GM12878 (cell line): ENCODE data around the gene TUBD1. TPM values are rescaled to one million over a fixed set of nuclear protein-coding genes. Genes with fewer than 3 reads are reported as not detected.

Experiments
- BACH1 ChIP-seq: fragments of 450-650 bp; IDR thresholded peaks from 2 replicates; pipeline ENCODE4 v1.6.1; 2017; ENCODE audit warnings: mild to moderate bottlenecking, borderline replicate concordance
- BMI1 ChIP-seq: fragments of 450-650 bp; IDR thresholded peaks from 2 replicates; pipeline ENCODE4 v1.6.1; 2016; ENCODE audit warnings: mild to moderate bottlenecking, moderate library complexity, borderline replicate concordance
- CBFB ChIP-seq: IDR thresholded peaks from 2 replicates; pipeline ENCODE4 v1.6.1; 2016; ENCODE audit warnings: antibody characterized with exemption, low read depth
- CBX3 ChIP-seq: fragments of 200-600 bp; sonication (generic); IDR thresholded peaks from 2 replicates; pipeline ENCODE4 v1.6.1; 2016; ENCODE audit warnings: low read depth, borderline replicate concordance
- CBX5 ChIP-seq: sonication (generic); IDR thresholded peaks from 2 replicates; pipeline ENCODE4 v1.6.1; 2016; ENCODE audit warnings: low read depth, moderate library complexity, mild to moderate bottlenecking, inconsistent platforms
- EGR1 ChIP-seq, 2 experiments: IDR thresholded peaks; 1 replicate in 1 of 2; 2 replicates in 1 of 2; pipeline ENCODE4 v1.6.1; 2011 to 2012; ENCODE audit warnings: low read depth in 2 of 2, low read length in 2 of 2, borderline replicate concordance in 1 of 2, mild to moderate bottlenecking in 1 of 2, moderate library complexity in 1 of 2
- IRF4 ChIP-seq: IDR thresholded peaks from 2 replicates; pipeline ENCODE4 v1.6.1; 2011; ENCODE audit warnings: low read depth, low read length
- JUNB ChIP-seq: IDR thresholded peaks from 2 replicates; pipeline ENCODE4 v1.6.1; 2016; ENCODE audit warnings: antibody characterized with exemption, mild to moderate bottlenecking
- JUND ChIP-seq: IDR thresholded peaks from 2 replicates; pipeline ENCODE4 v1.6.1; 2012; ENCODE audit warnings: low read depth, mild to moderate bottlenecking, low read length, improper control_type of control experiment, moderate library complexity
- KLF5 ChIP-seq: fragments of 450-650 bp; IDR thresholded peaks from 2 replicates; pipeline ENCODE4 v1.6.1; 2014; ENCODE audit warnings: mild to moderate bottlenecking; ENCODE audit not compliant: partially characterized antibody
- MEF2A ChIP-seq: IDR thresholded peaks from 2 replicates; pipeline ENCODE4 v1.6.1; 2011; ENCODE audit warnings: low read depth, mild to moderate bottlenecking, low read length, moderate library complexity; ENCODE audit not compliant: insufficient read depth
- MTA3 ChIP-seq: IDR thresholded peaks from 2 replicates; pipeline ENCODE4 v1.6.1; 2012; ENCODE audit warnings: low read length, inconsistent platforms, borderline replicate concordance
- NR2C1 ChIP-seq: fragments of 450-650 bp; IDR thresholded peaks from 2 replicates; pipeline ENCODE4 v1.6.1; 2017; ENCODE audit warnings: antibody characterized with exemption, mild to moderate bottlenecking, moderate library complexity
- NR2C2 ChIP-seq: IDR thresholded peaks from 2 replicates; pipeline ENCODE4 v1.6.1; 2011; ENCODE audit warnings: borderline replicate concordance, low read depth; ENCODE audit not compliant: control insufficient read depth, insufficient read length
- PML ChIP-seq: IDR thresholded peaks from 2 replicates; pipeline ENCODE4 v1.6.1; 2012; ENCODE audit warnings: low read length, inconsistent platforms
- POU2F2 ChIP-seq: IDR thresholded peaks from 3 replicates; pipeline ENCODE4 v1.6.1; 2011; ENCODE audit warnings: low read depth, mild to moderate bottlenecking, low read length, borderline replicate concordance
- RAD21 ChIP-seq: IDR thresholded peaks from 2 replicates; pipeline ENCODE4 v1.6.1; 2011; ENCODE audit warnings: mild to moderate bottlenecking, low read depth, low read length, moderate library complexity; ENCODE audit not compliant: insufficient read depth
- RBBP5 ChIP-seq: fragments of 200-600 bp; sonication (generic); conservative IDR thresholded peaks from 2 replicates; pipeline ENCODE4 v1.6.1; 2016
- SPI1 ChIP-seq: IDR thresholded peaks from 2 replicates; pipeline ENCODE4 v1.6.1; 2011; ENCODE audit warnings: low read depth, mild to moderate bottlenecking, low read length, moderate library complexity, borderline replicate concordance; ENCODE audit not compliant: insufficient read depth
- TBL1XR1 ChIP-seq: IDR thresholded peaks from 2 replicates; pipeline ENCODE4 v1.6.1; 2012; ENCODE audit warnings: low read depth, low read length, improper control_type of control experiment
- polyA plus RNA-seq, 11 experiments: library from polyadenylated mRNA; depleted of rRNA in 4 of 11; unstranded in 6 of 11; stranded (reverse) in 5 of 11; fragments of >200 nt; fragmentation: Nextera tagmentation in 4 of 11; fragmentation: Illumina TruSeq in 1 of 11; extraction: Ambion mirVana in 4 of 11; extraction: Trizol in 1 of 11; gene quantifications; 1 replicate in 1 of 11; 2 replicates in 10 of 11; pipeline versions ENCODE4 v1.2.1 to v1.2.3, GENCODE V29; 2011 to 2016; ENCODE audit warnings: inconsistent platforms in 2 of 11, missing spikeins in 2 of 11, low read depth in 1 of 11
- total RNA-seq, 4 experiments: library from RNA; depleted of rRNA in 3 of 4; stranded (reverse); fragments of >200 nt in 3 of 4; fragmentation: Illumina TruSeq in 1 of 4; extraction: Trizol in 1 of 4; gene quantifications; 2 replicates each; pipeline versions ENCODE4 v1.2.1 to v1.2.3, GENCODE V29; 2013 to 2021
- TF ChIP-seq, protein P1 (sequence below): fragments of 450-650 bp; IDR thresholded peaks from 2 replicates; pipeline ENCODE4 v1.6.1; 2014; ENCODE audit warnings: mild to moderate bottlenecking
- TF ChIP-seq, protein P2 (sequence below): IDR thresholded peaks from 2 replicates; pipeline ENCODE4 v1.6.1; 2012; ENCODE audit warnings: low read length, inconsistent platforms
- TF ChIP-seq, protein P3 (sequence below): IDR thresholded peaks from 2 replicates; pipeline ENCODE4 v1.6.1; 2012; ENCODE audit warnings: low read depth, low read length, improper control_type of control experiment
- TF ChIP-seq, protein P4 (sequence below): fragments of 450-650 bp; conservative IDR thresholded peaks from 2 replicates; pipeline ENCODE4 v1.6.1; 2017; ENCODE audit warnings: mild to moderate bottlenecking, moderate library complexity
- TF ChIP-seq, protein P5 (sequence below): IDR thresholded peaks from 2 replicates; pipeline ENCODE4 v1.6.1; 2011; ENCODE audit warnings: borderline replicate concordance, low read depth, mild to moderate bottlenecking, moderate library complexity, mixed read lengths, low read length; ENCODE audit not compliant: insufficient read depth; ENCODE audit errors: extremely low read length

TUBD1 gene
- total and polyA plus RNA-seq, 10 of the 15 experiments (the other 5 are each of a cell fraction or from before 2014, with no cell fraction given): 5.3 to 10.8 (median 8.3) TPM

DNA sequence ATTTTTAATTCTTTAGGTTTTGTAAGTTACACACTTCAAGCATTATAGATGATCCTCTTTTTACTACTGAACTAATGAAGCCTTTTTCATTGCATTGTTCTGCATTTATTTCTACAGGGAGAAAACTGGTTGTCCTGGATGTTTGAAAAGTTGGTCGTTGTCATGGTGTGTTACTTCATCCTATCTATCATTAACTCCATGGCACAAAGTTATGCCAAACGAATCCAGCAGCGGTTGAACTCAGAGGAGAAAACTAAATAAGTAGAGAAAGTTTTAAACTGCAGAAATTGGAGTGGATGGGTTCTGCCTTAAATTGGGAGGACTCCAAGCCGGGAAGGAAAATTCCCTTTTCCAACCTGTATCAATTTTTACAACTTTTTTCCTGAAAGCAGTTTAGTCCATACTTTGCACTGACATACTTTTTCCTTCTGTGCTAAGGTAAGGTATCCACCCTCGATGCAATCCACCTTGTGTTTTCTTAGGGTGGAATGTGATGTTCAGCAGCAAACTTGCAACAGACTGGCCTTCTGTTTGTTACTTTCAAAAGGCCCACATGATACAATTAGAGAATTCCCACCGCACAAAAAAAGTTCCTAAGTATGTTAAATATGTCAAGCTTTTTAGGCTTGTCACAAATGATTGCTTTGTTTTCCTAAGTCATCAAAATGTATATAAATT is 53.0 kb downstream of the TUBD1 start (continued):
- TF ChIP-seq CBX3 (no peak), JUND (no peak), POU2F2 (peak; percentile 20; the same call in 1 of the 3 replicates), TBL1XR1 (0 out of 2 replicates have a peak, but pooled peaks have one; percentile 11), IRF4 (no peak), PML (no peak; the same call in 1 of the 2 replicates), EGR1 (IDR thresholded peaks at IDR 0.05; ENCODE audit: borderline replicate concordance in 1 of 2, low read depth in 2 of 2, low read length in 2 of 2) (no peak), BACH1 (no peak), CBX5 (no peak), JUNB (no peak), RBBP5 (no peak), CBFB (no peak), BMI1 (no peak), RAD21 (no peak), KLF5 (no peak), MEF2A (no peak), SPI1 (no peak), NR2C2 (no peak), MTA3 (no peak), NR2C1 (no peak)
- TF ChIP-seq, protein P1, sequence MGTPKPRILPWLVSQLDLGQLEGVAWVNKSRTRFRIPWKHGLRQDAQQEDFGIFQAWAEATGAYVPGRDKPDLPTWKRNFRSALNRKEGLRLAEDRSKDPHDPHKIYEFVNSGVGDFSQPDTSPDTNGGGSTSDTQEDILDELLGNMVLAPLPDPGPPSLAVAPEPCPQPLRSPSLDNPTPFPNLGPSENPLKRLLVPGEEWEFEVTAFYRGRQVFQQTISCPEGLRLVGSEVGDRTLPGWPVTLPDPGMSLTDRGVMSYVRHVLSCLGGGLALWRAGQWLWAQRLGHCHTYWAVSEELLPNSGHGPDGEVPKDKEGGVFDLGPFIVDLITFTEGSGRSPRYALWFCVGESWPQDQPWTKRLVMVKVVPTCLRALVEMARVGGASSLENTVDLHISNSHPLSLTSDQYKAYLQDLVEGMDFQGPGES: no peak
- TF ChIP-seq, protein P2, sequence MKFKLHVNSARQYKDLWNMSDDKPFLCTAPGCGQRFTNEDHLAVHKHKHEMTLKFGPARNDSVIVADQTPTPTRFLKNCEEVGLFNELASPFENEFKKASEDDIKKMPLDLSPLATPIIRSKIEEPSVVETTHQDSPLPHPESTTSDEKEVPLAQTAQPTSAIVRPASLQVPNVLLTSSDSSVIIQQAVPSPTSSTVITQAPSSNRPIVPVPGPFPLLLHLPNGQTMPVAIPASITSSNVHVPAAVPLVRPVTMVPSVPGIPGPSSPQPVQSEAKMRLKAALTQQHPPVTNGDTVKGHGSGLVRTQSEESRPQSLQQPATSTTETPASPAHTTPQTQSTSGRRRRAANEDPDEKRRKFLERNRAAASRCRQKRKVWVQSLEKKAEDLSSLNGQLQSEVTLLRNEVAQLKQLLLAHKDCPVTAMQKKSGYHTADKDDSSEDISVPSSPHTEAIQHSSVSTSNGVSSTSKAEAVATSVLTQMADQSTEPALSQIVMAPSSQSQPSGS: no peak
- TF ChIP-seq, protein P3, sequence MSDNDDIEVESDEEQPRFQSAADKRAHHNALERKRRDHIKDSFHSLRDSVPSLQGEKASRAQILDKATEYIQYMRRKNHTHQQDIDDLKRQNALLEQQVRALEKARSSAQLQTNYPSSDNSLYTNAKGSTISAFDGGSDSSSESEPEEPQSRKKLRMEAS: no peak
- TF ChIP-seq, protein P4, sequence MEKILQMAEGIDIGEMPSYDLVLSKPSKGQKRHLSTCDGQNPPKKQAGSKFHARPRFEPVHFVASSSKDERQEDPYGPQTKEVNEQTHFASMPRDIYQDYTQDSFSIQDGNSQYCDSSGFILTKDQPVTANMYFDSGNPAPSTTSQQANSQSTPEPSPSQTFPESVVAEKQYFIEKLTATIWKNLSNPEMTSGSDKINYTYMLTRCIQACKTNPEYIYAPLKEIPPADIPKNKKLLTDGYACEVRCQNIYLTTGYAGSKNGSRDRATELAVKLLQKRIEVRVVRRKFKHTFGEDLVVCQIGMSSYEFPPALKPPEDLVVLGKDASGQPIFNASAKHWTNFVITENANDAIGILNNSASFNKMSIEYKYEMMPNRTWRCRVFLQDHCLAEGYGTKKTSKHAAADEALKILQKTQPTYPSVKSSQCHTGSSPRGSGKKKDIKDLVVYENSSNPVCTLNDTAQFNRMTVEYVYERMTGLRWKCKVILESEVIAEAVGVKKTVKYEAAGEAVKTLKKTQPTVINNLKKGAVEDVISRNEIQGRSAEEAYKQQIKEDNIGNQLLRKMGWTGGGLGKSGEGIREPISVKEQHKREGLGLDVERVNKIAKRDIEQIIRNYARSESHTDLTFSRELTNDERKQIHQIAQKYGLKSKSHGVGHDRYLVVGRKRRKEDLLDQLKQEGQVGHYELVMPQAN: peak; percentile 9; the same call in 1 of the 2 replicates
- TF ChIP-seq, protein P5, sequence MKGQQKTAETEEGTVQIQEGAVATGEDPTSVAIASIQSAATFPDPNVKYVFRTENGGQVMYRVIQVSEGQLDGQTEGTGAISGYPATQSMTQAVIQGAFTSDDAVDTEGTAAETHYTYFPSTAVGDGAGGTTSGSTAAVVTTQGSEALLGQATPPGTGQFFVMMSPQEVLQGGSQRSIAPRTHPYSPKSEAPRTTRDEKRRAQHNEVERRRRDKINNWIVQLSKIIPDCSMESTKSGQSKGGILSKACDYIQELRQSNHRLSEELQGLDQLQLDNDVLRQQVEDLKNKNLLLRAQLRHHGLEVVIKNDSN: no peak
